BJ (cell line): ENCODE results near the gene ARFGEF3. TPM values are rescaled to one million over a fixed set of nuclear protein-coding genes. Genes with fewer than 3 reads are reported as not detected.

Experiments used
- CTCF ChIA-PET: fragments of 350-600 bp; formaldehyde crosslinking; extraction: SDS; loops from one replicate; lab custom pipeline; 2021; ENCODE audit warnings: antibody characterized with exemption, inconsistent platforms; lab: Yijun Ruan, JAX
- POLR2A ChIA-PET: fragments of 300-600 bp; sonication (Branson Sonifier 250); formaldehyde crosslinking; extraction: SDS; loops from one replicate; lab custom pipeline; 2021; ENCODE audit warnings: antibody characterized with exemption; lab: Charles Lee
- DNase-seq: peaks from one replicate; pipeline ENCODE4 v3.0.0-alpha.2; 2011; ENCODE audit warnings: low read depth
- H3K27me3 ChIP-seq: 2 replicates; pipeline ENCODE4 v1.6.0; 2011; ENCODE audit warnings: low read length; ENCODE audit not compliant: control insufficient read depth, insufficient read depth
- H3K36me3 ChIP-seq: 2 replicates; pipeline ENCODE4 v1.5.1; 2011; ENCODE audit warnings: low read length; ENCODE audit not compliant: control insufficient read depth, insufficient read depth
- H3K4me3 ChIP-seq: 2 replicates; pipeline ENCODE4 v1.5.1; 2011; ENCODE audit warnings: low read depth, mild to moderate bottlenecking, control low read depth, low read length
- CTCF ChIP-seq: IDR thresholded peaks from 2 replicates; pipeline ENCODE4 v1.5.1; 2011; ENCODE audit warnings: low read depth, mild to moderate bottlenecking, control low read depth, inconsistent platforms, low read length, moderate library complexity; ENCODE audit not compliant: insufficient read depth
- polyA plus RNA-seq: library from polyadenylated mRNA; depleted of rRNA; stranded (reverse); fragments of >200 nt; gene quantifications from 2 replicates; pipeline ENCODE4 v1.2.3, GENCODE V29; 2011

Gene ARFGEF3
- polyA plus RNA-seq, 1 experiment, result 0.27 TPM

- CTCF ChIA-PET, result interaction anchor here (0.7 to 2.0 kb wide), 4 partner anchors 11 to 297 kb away, joined by 3 to 10 read pairs (median 6); no protein-coding TSS in a partner anchor
- H3K4me3 ChIP-seq, result no peak overlapping the region
- no peak for DNase-seq
- H3K36me3 ChIP-seq, result no peaks in the 10 kb centered on the region
- POLR2A ChIA-PET, result interaction anchor here (0.8 kb wide), 1 partner anchor 9 kb away, joined by 3 read pairs; no protein-coding TSS in a partner anchor
- TF ChIP-seq CTCF, result no peak
- no peaks in the 10 kb centered on the region for H3K27me3 ChIP-seq
Measured at GRCh38 chr6:138275976-138276375, 114.2 kb downstream of the ARFGEF3 start.

GRCh38 chr6:138277835-138278234, 116.1 kb downstream of the ARFGEF3 start:
- Histone ChIP-seq H3K27me3 (no peaks in the 10 kb centered on the region), H3K4me3 (no peak overlapping the region), H3K36me3 (no peaks in the 10 kb centered on the region)
- ChIA-PET POLR2A (no interaction called here), CTCF (interaction anchor here (0.6 to 2.2 kb wide), 12 partner anchors 9 to 277 kb away, joined by 3 to 9 read pairs (median 3); no protein-coding TSS in a partner anchor)
- DNase-seq, result no peak
- no peak for TF ChIP-seq CTCF

- Histone ChIP-seq H3K36me3 (no peaks in the 10 kb centered on the region), H3K4me3 (no peak overlapping the region), H3K27me3 (no peaks in the 10 kb centered on the region)
- TF ChIP-seq CTCF, result peak; percentile 42
- no peak for DNase-seq
- ChIA-PET CTCF (interaction anchor here (0.6 to 2.2 kb wide), 12 partner anchors 8 to 277 kb away, joined by 3 to 9 read pairs (median 3); no protein-coding TSS in a partner anchor), POLR2A (no interaction called here)
Measured at GRCh38 chr6:138278326-138278725, 116.6 kb downstream of the ARFGEF3 start.

GRCh38 chr6:138285800-138286199, 124.1 kb downstream of the ARFGEF3 start:
- TF ChIP-seq CTCF, result no peak

GRCh38 chr6:138286698-138287097, 125.0 kb downstream of the ARFGEF3 start:
- POLR2A ChIA-PET, result no interaction called here
- no peak for TF ChIP-seq CTCF
- CTCF ChIA-PET, result interaction anchor here (1.1 to 2.1 kb wide), 4 partner anchors 9 to 171 kb away, joined by 4 to 10 read pairs (median 6); no protein-coding TSS in a partner anchor
- Histone ChIP-seq H3K27me3 (no peaks in the 10 kb centered on the region), H3K4me3 (no peak overlapping the region), H3K36me3 (no peaks in the 10 kb centered on the region)
- no peak for DNase-seq

More at GRCh38 chr6:138285800-138286199, 124.1 kb downstream of the ARFGEF3 start:
- Histone ChIP-seq H3K27me3 (no peaks in the 10 kb centered on the region), H3K4me3 (no peak overlapping the region), H3K36me3 (no peaks in the 10 kb centered on the region)
- ChIA-PET POLR2A (no interaction called here), CTCF (interaction anchor here (1.0 to 2.1 kb wide), 3 partner anchors 8 to 30 kb away, joined by 3 to 6 read pairs (median 4); no protein-coding TSS in a partner anchor)
- no peak for DNase-seq
